ENCODE data around the gene FXYD1.

The FXYD1 gene

DNA sequence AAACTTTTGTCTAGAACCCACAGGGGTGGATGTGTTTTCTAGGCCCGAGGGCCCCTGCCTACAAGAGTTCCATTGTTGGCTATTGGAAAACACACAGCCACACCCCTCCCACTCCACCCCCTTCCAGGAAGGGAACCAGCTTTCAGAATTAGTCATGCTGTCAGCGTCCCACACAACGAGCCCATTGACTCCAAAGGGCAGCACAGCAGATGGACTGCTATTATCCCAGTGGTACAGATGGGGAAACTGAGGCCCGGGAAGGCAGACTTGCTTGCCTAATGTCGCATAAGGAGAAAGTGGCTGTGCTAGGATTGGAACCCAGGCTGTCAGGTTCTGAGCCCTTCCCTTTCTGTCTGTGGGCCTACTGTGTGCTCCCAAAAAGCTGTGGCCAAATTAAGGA lies 31.1 kb upstream of the FXYD1 start:
- no peak for DNase-seq (ENCODE audit: low read depth)

DNA sequence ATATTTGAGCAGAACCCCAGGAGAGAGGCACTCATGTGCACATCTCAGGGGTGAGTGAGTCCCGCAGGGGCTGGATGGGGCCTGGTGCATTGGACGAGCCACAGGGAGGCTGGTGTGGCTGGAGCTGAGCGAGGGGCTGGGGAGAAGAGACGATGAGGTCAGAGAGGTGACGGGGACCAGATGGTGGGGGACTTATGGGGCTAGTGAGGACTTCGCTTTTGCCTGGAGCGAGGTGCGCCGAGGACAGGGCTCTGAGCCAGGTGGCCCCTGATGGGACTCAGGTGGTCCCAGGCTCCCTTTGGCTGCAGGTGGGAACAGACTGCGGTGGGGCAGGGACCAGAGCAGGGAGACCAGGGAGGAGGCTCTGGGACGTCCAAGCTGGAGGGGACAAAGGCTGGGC lies 29.9 kb upstream of the FXYD1 start:
- DNase-seq (ENCODE audit: low read depth): no peak

DNA sequence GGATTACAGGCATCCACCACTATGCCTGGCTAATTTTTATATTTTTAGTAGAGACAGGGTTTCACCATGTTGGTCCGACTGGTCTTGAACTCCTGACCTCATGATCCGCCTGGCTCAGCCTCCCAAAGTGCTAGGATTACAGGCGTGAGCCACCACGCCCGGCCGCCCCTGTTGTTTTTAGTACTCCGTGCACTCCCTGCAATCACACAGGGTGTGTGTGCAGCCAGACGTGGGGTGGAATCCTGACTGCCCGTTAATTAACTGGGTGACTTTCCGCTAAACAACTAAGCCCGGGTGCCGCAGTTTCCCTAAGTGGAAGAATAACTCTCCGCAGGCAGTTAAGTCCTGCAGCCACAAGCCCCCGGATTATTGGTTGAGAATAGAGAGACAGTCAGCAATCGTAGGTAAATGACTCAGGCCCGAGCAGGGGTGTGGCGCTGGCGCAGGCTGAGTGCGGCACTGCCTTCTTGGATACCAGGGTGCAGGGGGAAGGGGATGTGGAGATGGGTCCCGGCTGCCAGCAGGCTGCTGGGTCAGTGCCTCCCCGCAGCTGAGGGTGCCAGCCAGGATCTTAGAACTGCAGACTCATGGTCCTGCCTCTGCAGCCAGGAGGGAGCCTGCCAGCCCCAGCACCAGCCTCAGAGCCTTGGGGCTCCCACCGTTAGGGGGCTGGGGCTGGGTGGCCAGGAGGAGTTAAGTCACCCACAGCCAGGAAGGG lies 29.1 kb upstream of the FXYD1 start:
- no peak for DNase-seq (ENCODE audit: low read depth)

DNA sequence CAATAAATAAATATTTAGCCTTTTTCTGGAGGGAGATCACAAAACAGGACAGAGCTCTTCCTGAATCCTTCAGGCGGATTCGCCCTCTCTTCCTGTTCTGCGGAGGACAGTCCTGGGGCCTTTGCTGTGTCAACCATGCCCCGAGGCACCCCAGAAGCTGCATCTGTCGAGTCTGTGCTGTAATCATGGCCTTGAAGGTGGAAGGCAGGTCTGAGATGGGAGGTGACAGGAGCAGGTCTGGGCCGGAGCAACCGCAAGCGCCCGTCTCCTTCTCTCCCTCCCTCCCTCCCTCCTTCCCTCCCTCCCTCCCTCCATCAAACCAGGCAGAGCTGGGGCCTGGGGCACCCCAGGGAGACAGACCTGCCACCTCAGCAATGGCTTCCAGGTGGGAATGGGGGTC lies 27.6 kb upstream of the FXYD1 start:
- no peak for DNase-seq (ENCODE audit: low read depth)

DNA sequence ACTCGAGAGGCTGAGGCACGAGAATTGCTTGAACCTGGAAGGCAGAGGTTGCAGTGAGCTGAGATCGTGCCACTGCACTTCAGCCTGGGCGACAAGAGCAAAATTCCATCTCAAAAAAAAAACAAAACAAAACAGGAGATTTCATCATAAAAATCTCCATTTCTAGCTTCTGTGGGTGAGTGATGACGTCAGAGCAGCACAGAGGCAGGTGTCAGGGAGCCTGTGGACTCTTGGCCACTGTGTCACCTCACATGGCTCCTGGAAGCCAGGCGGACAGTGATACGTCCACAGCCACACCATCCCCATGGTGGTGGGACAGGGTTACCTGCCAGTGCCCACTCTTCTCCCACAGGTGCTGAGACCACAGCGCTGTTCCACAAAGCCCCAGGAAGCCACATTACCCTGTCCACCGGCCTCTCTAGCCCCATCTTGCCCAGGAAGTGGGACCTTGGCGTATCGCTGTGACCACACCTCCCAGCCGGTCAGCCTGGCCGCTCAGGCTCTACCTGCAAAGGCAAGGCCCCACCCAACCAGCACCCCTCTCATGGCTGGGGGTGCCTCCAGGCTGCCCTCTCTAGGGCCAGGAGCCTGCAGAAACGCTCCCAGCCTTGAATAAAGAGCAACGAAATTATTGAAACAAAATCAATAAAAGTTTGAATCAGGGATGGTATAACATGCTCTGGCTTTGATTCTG lies 25.5 kb upstream of the FXYD1 start:
- DNase-seq (ENCODE audit: low read depth): no peak

DNA sequence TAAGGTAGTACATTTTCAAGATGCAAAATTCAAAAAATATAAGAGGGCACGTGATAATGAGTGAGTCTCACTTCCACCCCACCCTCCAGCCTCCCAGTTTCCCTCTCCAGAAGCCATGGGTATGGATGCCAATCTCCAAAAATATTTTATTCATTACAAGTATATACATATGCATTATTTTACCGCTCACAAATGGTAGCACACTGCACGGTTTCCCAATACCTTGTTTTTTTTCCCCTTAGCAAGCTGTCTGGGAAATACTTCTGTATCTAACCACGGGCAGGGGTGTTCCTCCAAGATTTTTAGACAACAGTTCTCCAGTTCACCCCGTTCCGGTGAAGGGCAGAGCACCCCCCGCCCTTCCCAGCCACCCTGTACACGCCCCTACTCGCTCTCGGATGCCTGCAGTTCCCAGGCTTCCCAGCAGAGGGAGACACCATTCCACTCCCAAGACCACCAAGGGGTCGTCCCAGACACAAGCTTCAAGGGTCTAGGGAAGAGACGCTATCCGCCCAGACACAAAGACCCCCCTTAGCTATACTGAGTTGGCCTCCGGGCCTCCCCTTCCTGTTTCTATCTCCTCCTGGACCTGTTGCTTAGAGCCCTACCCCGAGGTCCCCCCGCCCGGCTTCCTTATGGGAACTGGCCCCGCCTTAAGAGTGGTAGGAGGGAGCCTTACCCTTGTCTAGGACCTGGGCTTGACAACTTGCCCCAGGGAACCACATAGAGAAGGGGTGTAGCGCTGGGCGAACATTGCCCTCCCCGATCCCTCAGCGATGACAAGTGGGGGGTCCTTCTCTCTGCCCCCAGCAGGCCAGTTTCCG lies 24.1 kb upstream of the FXYD1 start:
- peak; percentile 54 for DNase-seq (ENCODE audit: low read depth)

DNA sequence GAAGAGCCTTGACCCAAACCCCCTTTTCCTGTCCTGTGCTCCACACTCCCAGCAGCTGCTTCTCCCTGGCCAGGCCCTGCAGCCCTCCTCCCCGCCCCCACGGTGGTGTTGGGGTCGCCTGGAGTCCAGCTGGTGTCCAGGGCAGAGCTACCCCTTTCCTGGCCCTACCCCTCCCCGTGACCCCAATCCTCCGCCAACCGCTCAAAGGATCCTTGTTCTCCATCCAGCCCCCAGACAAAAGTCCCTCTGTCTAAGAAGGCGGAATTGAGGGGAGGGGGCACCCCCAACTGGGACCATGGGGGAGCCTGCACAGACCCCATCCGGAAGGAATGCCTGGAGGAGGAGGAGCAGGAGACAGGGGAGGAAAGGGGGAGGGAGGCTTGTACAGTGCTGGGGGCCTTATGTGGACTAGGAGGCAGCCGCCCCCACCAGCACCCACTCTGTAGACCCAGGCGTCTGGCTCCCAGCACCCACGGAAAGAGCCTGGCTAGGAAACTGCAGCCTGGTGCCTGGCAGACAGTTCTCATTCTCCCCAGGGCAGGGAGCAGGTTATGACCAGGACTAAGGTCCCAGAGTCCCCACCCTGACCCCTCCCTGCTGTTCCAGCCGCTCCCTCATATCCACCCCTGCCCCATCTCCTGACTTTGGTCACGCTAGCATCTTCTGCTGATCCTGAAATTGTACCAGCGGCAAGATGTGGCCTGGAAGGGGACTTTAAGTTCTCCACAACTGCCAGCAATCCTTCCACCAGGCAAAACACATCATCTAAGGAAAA lies 23.3 kb upstream of the FXYD1 start, which contains the start of gene FXYD3:
FXYD3 (plus strand) TSS at position 647 of the 775 bp plus-strand sequence. CDS start 3,554 bp downstream, outside the sequence.
- no peak for DNase-seq (ENCODE audit: low read depth)

DNA sequence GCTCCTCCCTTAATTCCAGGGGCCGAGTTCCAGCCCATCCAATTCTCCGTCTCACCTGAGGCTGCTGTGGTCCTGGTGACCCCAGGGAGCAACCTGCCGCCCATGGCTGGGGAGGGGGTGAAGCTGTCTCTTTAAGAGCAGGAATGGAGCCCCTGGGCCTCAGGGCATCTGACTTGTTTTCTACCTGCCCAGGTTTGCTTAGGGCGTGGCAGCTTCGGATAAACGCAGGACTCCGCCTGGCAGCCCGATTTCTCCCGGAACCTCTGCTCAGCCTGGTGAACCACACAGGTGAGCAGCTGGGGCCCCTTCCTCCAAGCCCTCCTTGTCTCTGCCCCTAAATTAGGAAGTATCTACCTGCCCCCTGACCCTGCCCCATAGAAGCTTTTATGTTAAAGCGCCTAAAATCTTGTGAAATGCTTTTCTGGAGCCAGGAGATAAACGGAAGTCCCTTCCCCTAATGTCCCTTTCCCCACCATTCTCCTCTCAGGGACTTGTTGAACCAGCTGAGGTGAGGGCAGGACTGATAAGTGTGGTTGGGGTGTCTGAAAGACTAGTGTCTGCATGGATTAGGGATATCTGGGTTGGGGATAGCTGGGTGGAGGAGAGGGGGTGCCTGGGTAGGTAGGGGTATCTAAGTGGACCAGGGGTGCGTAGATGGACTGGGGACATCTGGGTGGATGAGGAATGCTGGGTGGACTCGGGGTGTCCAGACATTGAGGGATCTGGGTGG lies 22.4 kb upstream of the FXYD1 start:
- DNase-seq (ENCODE audit: low read depth): no peak

DNA sequence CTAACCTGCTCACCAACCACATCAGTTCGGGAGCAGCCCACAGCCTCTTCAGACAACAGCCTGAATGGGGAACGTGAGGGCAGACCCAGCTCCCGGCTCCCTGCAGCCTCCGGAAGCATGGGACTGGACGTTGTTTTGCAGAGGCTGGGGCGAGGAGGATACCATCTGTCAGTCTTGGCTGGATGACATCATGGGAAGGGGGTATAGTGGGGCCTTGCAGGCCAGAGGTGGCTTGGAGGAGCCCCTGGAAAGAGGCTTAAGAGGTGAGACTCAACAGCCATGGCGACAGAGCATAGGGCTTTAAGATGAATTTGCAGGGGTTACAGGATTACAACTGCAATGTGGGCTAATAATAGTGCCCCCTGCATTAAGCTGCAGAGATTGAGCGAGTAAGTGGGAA lies 21.5 kb upstream of the FXYD1 start:
- no peak for DNase-seq (ENCODE audit: low read depth)

DNA sequence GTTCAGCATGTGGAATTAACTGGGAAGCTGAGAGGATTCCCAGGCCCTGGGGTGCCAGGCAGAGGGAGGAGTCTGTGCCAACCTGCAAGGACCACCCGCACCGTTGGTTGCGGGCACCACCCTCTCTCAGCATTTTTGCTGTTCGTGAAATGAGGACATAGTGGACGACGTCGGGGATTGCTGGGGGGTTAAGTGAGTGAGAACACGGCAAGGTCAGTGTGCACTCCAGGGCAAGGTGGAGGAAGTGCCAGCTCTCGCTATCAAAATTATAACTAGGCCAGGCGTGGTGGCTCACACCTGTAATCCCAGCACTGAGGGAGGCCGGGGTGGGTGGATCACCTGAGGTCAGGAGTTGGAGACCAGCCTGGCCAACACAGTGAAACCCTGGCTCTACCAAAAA lies 20.8 kb upstream of the FXYD1 start:
- no peak for DNase-seq (ENCODE audit: low read depth)

DNA sequence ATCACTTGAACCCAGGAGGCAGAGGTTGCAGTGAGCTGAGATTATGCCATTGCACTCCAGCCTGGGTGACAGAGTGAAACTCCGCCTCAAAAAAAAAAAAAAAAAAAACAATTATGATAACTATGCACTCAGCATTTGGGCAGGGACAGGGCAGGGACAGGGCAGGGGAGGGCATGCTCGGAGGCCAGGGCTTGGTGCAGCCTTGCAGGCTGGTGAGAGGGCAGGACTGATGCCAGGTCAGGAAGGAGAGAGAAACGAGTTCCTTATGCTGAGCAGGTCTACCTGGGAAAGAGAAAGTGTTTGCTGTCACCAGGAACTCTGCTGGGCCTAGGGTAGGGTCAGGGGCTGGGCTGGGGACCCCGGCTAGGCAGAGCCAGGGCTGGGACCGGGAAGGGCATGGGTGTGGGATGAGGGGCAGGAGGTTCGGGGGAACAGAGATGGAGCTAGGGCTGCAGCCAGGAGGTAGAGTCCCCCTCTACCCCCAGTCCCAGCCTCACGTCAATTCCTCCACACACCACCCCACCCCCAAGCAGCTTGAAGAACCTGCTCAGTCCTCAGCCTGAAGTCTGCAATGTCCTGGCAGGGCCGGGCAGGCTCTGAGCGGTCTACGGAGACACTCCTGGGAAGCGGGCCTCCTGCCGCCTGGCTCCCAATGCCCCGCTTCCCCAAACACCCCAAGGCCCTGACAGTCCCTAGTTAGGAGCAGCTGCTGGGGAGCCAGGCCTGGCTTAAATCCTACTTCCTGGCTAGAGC lies 20.2 kb upstream of the FXYD1 start:
- DNase-seq (ENCODE audit: low read depth): no peak

DNA sequence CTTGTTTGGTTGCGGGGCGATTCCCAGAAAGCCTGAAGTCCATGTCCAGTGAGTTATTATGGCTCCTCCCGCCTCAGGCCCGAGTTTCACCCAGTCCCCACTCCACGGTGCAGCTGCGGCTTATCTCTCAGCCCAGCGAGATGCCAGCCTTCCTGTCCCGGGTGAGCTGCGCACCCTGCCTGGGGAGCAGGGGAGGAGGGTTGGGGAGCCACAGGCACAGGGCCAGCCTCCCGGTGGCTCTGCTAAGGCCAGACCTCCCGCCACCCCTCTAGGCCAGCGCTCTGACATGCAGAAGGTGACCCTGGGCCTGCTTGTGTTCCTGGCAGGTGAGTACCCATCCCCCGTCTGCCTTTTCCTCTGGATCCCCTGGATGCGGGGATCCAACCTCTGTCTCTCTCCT lies 19.5 kb upstream of the FXYD1 start:
- no peak for DNase-seq (ENCODE audit: low read depth)

DNA sequence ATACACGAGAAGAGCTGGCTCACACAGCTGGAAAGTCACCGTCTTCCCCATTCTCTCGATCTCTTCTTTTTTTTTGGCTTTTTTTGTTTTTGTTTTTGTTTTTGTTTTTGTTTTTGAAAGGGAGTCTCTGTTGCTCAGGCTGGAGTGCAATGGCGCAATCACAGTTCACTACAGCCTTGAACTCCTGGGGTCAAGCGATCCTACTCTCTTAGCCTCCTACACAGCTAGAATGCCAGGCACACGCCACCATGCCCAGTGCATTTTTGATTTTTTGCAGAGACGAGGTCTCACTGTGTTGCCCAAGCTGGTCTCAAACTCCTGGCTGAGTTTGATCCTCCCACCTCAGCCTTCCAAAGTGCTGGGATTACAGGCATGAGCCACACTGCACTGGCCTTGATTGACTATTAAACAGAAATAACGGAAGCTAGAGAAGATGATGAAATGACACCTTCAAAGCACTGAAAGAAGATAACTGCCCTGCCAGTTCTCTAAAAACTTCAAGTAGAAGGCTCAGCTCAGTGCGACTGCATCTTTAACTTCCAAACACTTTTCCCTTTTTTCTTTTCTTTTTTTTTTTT lies 19.0 kb upstream of the FXYD1 start:
- DNase-seq (ENCODE audit: low read depth): no peak

DNA sequence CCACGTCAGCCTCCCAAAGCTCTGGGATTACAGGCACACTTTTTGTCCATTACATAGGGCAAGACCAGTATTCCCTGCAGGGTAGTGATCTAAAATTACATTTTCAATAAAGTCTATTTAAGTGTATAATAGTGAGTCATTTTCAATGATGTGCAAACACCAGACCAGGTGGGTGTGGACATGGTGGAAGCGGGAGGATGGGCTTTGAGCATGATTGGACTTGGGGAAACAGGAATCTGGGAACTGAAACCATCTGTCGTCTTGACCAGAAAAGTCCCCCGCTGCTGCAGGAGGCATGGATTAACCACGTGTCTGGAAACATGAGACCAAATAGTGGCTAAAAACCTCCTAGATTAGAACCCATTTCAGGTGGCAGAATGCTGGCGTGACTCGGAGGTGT lies 18.1 kb upstream of the FXYD1 start:
- DNase-seq (ENCODE audit: low read depth): no peak

DNA sequence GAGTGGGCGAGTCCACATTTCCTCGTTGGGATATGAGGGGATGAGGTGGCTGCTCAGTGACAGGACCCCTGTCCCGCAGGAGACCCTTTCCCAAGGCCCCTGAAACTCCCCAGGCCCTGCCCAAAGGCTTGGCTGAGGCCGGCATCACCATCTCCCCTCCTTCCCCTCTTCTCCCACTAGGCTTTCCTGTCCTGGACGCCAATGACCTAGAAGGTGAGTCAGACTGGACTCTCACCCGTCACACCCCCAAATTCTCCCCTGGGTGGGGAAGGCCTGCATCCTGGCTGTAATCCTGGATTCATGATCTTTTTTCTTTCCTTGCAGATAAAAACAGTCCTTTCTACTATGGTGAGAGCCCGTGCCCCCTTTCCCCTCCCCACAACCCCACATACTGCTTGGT lies 17.7 kb upstream of the FXYD1 start:
- no peak for DNase-seq (ENCODE audit: low read depth)

DNA sequence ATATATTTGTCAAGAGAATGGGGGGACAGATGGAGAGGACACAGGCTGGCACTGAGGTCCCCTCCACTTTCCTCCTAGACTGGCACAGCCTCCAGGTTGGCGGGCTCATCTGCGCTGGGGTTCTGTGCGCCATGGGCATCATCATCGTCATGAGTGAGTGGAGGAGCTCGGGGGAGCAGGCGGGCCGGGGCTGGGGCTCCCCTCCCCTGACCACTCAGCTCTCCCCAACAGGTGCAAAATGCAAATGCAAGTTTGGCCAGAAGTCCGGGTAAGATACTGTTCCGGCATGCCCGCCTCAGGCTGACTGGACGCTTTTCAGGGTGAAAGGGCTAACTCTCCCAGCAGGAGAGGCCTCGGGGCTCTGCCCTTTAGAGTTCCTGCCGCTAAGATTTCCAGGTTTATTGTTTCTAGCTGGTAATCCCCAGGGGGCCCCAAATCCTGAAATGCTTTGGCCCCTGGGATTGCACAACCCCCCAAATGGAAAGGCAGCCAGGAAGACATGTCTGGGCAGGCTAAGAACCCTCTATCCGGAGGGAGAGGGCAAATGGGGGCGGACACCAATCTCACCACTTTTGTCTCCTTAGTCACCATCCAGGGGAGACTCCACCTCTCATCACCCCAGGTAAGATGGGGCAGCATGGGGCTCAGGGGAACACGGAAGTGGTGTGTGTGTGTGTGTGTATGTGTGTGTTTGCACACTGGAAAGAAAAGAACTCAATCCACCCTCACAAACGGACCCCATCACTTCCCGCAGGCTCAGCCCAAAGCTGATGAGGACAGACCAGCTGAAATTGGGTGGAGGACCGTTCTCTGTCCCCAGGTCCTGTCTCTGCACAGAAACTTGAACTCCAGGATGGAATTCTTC lies 15.7 kb upstream of the FXYD1 start:
- DNase-seq (ENCODE audit: low read depth): no peak

DNA sequence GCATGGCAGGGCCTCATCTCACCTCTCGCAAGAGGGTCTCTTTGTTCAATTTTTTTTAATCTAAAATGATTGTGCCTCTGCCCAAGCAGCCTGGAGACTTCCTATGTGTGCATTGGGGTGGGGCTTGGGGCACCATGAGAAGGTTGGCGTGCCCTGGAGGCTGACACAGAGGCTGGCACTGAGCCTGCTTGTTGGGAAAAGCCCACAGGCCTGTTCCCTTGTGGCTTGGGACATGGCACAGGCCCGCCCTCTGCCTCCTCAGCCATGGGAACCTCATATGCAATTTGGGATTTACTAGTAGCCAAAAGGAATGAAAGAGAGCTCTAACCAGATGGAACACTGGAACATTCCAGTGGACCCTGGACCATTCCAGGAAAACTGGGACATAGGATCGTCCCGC lies 15.1 kb upstream of the FXYD1 start:
- no peak for DNase-seq (ENCODE audit: low read depth)

DNA sequence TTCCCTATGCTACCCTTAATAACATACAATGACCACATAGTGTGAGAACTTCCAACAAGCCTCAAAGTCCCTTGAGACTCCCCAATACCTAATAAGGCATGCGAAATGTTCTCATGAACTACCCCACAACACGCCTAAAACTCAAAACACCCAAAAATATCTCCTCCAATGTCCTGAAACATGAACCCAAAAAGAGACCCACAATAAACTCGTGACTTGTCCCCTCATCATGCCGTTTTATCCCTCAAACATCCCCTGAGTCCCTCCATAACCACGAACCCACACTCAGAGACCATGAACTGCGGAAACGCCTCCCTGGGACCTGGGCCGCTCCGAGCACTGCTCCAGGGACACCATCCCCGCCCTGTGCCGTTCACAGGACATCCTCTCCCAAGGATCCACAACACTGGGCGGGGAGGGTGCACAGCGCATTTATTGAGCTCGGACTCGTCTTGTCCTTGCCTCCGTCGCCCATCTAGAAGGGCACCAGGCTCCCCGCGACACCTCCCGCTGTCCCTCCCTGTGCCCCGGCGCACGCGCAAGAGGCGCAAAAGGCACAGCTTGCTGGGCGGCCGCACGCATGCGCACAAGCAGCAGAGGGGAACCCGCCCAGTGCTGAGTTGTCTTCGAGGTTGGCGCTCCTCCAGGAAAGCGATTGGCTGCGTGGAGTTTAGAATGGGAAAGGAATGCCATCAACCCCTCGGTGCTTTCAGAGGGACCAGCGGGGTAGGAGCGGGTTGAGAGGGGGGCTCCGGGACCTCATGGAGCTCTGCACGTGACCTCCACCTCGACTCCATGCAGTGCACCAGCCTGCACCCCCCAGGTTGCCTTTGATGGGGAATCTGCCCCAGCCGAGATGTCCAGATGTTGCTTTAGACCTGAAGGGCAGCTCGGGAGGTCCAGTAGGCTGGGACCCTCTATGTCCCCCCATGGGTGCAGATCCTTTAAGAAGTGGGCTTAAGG lies 14.2 kb upstream of the FXYD1 start:
- DNase-seq (ENCODE audit: low read depth): peak; percentile 67
